Suppressor macrophage treated with lipopolysaccharide for 1 hour (primary cell): ENCODE measurements around the gene HIVEP2.

Source experiments
- DNase-seq, 3 donors: peaks; one replicate each; pipeline ENCODE4 v3.0.0-alpha.2; 2020 to 2022

HIVEP2 gene

GRCh38 chr6:142916881-142917280, 28.1 kb downstream of the HIVEP2 start:
- no peak for DNase-seq

- DNase-seq: peak; percentile 24 to 38 (median 30)
Observed at GRCh38 chr6:142914937-142915697, 29.9 kb downstream of the HIVEP2 start.

GRCh38 chr6:142914369-142914768, 30.6 kb downstream of the HIVEP2 start:
- DNase-seq: peak in 2 of 3 donors; percentile 24 to 38

- DNase-seq: peak; percentile 86 to 94 (median 90)
Observed at GRCh38 chr6:142913511-142914047, 31.4 kb downstream of the HIVEP2 start.

- DNase-seq: peak; percentile 65 to 93 (median 86)
Observed at GRCh38 chr6:142913036-142913510, 31.9 kb downstream of the HIVEP2 start.

GRCh38 chr6:142912125-142912524, 32.9 kb downstream of the HIVEP2 start:
- DNase-seq: no peak

- no peak for DNase-seq
Observed at GRCh38 chr6:142911430-142911829, 33.5 kb downstream of the HIVEP2 start.

- DNase-seq: no peak
Observed at GRCh38 chr6:142909686-142910085, 35.3 kb downstream of the HIVEP2 start.

- no peak for DNase-seq
Observed at GRCh38 chr6:142908235-142908634, 36.7 kb downstream of the HIVEP2 start.

- no peak for DNase-seq
Observed at GRCh38 chr6:142907544-142907943, 37.4 kb downstream of the HIVEP2 start.

GRCh38 chr6:142906945-142907470, 38.0 kb downstream of the HIVEP2 start:
- no peak for DNase-seq

GRCh38 chr6:142903812-142904211, 41.2 kb downstream of the HIVEP2 start:
- no peak for DNase-seq

GRCh38 chr6:142902636-142903053, 42.3 kb downstream of the HIVEP2 start:
- peak; percentile 71 to 74 (median 72) for DNase-seq

- DNase-seq: no peak
Observed at GRCh38 chr6:142901611-142902010, 43.4 kb downstream of the HIVEP2 start.

- no peak for DNase-seq
Observed at GRCh38 chr6:142900227-142900971, 44.6 kb downstream of the HIVEP2 start.

- no peak for DNase-seq
Observed at GRCh38 chr6:142898927-142899895, 45.8 kb downstream of the HIVEP2 start.

- DNase-seq: no peak
Observed at GRCh38 chr6:142897659-142898058, 47.3 kb downstream of the HIVEP2 start.

GRCh38 chr6:142896732-142897131, 48.2 kb downstream of the HIVEP2 start:
- no peak for DNase-seq

GRCh38 chr6:142893088-142893487, 51.9 kb downstream of the HIVEP2 start:
- no peak for DNase-seq

GRCh38 chr6:142892254-142893021, 52.5 kb downstream of the HIVEP2 start:
- no peak for DNase-seq

GRCh38 chr6:142891454-142891853, 53.5 kb downstream of the HIVEP2 start:
- no peak for DNase-seq
